H1 (cell line): ENCODE data around the gene FNDC10. TPM values are rescaled to one million over a fixed set of nuclear protein-coding genes. Genes with fewer than 3 reads are reported as not detected.

Source experiments
- CBX8 ChIP-seq: fragments of 300-800, 300-1000 bp; sonication (generic); IDR thresholded peaks from 2 replicates; pipeline ENCODE4 v1.7.1; 2016; ENCODE audit warnings: low read depth, low read length, borderline replicate concordance
- EGR1 ChIP-seq: IDR thresholded peaks from 2 replicates; pipeline ENCODE4 v1.6.1; 2011; ENCODE audit warnings: low read depth, low read length, borderline replicate concordance
- GTF2F1 ChIP-seq: IDR thresholded peaks from 2 replicates; pipeline ENCODE4 v1.6.1; 2012; ENCODE audit warnings: low read depth, low read length, improper control_type of control experiment, borderline replicate concordance
- HDAC6 ChIP-seq: IDR thresholded peaks from one replicate; pipeline ENCODE4 v1.7.1; 2012; ENCODE audit warnings: low read depth, mild to moderate bottlenecking, inconsistent platforms, low read length, moderate library complexity
- SP4 ChIP-seq: IDR thresholded peaks from 2 replicates; pipeline ENCODE4 v1.6.1; 2012; ENCODE audit warnings: low read length, inconsistent platforms
- polyA plus RNA-seq, 7 experiments: library from polyadenylated mRNA; depleted of rRNA in 3 of 7; stranded (reverse) in 5 of 7; unstranded in 2 of 7; fragments of >200 nt in 5 of 7; fragments of 200-250 nt in 2 of 7; gene quantifications; 1 replicate in 5 of 7; 2 replicates in 1 of 7; 4 replicates in 1 of 7; pipeline versions ENCODE4 v1.2.1 to v1.2.3, GENCODE V29; 2011 to 2013; ENCODE audit warnings: missing spikeins in 2 of 7, mixed read lengths in 2 of 7
- total RNA-seq: library from RNA; stranded (reverse); fragmentation: NEBNext Ultra II Directional; extraction: Animal tissue kit (Norgen Biotek cat#: 25700); gene quantifications from 2 replicates; pipeline ENCODE4 v1.2.1, GENCODE V29; 2021
- TF ChIP-seq, protein P1 (sequence below): fragments of 300-600 bp; sonication (generic); IDR thresholded peaks from 2 replicates; pipeline ENCODE4 v1.7.1; 2012; ENCODE audit warnings: low read length, moderate library complexity, mild to moderate bottlenecking, inconsistent platforms; ENCODE audit not compliant: insufficient replicate concordance
- TF ChIP-seq, protein P2 (sequence below), 3 experiments: IDR thresholded peaks; 1 replicate in 2 of 3; 2 replicates in 1 of 3; pipeline versions ENCODE4 v1.5.1 to v1.6.1; 2011; ENCODE audit warnings: low read length in 3 of 3, mild to moderate bottlenecking in 3 of 3, inconsistent platforms in 2 of 3, low read depth in 1 of 3, moderate library complexity in 1 of 3; ENCODE audit not compliant: insufficient read depth in 1 of 3; ENCODE audit errors: control extremely low read depth in 1 of 3
- TF ChIP-seq, protein P3 (sequence below): IDR thresholded peaks from 2 replicates; pipeline ENCODE4 v1.6.1; 2011; ENCODE audit warnings: low read length, improper control_type of control experiment

Gene FNDC10
- total and polyA plus RNA-seq, 2 of the 8 experiments (the other 6 are each of a cell fraction or from before 2014, with no cell fraction given) = 19.0 to 21.8 TPM

DNA sequence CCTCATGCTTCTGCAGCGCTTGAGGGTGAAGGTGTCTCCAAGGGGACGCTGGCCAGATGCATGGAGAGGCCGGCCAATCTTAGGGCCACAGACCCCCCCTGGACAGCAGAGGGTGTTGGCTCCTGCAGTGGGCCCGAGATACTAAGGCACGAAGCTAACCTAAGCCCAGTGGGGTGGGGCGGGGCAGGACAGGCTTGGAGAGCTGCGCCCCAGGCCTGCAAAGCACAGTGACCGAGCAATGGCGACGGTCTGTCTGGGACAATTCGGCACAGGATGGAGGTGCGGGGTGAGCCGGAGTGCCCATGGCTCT is 1.3 kb downstream of the FNDC10 start (continued):
- TF ChIP-seq, protein P1, sequence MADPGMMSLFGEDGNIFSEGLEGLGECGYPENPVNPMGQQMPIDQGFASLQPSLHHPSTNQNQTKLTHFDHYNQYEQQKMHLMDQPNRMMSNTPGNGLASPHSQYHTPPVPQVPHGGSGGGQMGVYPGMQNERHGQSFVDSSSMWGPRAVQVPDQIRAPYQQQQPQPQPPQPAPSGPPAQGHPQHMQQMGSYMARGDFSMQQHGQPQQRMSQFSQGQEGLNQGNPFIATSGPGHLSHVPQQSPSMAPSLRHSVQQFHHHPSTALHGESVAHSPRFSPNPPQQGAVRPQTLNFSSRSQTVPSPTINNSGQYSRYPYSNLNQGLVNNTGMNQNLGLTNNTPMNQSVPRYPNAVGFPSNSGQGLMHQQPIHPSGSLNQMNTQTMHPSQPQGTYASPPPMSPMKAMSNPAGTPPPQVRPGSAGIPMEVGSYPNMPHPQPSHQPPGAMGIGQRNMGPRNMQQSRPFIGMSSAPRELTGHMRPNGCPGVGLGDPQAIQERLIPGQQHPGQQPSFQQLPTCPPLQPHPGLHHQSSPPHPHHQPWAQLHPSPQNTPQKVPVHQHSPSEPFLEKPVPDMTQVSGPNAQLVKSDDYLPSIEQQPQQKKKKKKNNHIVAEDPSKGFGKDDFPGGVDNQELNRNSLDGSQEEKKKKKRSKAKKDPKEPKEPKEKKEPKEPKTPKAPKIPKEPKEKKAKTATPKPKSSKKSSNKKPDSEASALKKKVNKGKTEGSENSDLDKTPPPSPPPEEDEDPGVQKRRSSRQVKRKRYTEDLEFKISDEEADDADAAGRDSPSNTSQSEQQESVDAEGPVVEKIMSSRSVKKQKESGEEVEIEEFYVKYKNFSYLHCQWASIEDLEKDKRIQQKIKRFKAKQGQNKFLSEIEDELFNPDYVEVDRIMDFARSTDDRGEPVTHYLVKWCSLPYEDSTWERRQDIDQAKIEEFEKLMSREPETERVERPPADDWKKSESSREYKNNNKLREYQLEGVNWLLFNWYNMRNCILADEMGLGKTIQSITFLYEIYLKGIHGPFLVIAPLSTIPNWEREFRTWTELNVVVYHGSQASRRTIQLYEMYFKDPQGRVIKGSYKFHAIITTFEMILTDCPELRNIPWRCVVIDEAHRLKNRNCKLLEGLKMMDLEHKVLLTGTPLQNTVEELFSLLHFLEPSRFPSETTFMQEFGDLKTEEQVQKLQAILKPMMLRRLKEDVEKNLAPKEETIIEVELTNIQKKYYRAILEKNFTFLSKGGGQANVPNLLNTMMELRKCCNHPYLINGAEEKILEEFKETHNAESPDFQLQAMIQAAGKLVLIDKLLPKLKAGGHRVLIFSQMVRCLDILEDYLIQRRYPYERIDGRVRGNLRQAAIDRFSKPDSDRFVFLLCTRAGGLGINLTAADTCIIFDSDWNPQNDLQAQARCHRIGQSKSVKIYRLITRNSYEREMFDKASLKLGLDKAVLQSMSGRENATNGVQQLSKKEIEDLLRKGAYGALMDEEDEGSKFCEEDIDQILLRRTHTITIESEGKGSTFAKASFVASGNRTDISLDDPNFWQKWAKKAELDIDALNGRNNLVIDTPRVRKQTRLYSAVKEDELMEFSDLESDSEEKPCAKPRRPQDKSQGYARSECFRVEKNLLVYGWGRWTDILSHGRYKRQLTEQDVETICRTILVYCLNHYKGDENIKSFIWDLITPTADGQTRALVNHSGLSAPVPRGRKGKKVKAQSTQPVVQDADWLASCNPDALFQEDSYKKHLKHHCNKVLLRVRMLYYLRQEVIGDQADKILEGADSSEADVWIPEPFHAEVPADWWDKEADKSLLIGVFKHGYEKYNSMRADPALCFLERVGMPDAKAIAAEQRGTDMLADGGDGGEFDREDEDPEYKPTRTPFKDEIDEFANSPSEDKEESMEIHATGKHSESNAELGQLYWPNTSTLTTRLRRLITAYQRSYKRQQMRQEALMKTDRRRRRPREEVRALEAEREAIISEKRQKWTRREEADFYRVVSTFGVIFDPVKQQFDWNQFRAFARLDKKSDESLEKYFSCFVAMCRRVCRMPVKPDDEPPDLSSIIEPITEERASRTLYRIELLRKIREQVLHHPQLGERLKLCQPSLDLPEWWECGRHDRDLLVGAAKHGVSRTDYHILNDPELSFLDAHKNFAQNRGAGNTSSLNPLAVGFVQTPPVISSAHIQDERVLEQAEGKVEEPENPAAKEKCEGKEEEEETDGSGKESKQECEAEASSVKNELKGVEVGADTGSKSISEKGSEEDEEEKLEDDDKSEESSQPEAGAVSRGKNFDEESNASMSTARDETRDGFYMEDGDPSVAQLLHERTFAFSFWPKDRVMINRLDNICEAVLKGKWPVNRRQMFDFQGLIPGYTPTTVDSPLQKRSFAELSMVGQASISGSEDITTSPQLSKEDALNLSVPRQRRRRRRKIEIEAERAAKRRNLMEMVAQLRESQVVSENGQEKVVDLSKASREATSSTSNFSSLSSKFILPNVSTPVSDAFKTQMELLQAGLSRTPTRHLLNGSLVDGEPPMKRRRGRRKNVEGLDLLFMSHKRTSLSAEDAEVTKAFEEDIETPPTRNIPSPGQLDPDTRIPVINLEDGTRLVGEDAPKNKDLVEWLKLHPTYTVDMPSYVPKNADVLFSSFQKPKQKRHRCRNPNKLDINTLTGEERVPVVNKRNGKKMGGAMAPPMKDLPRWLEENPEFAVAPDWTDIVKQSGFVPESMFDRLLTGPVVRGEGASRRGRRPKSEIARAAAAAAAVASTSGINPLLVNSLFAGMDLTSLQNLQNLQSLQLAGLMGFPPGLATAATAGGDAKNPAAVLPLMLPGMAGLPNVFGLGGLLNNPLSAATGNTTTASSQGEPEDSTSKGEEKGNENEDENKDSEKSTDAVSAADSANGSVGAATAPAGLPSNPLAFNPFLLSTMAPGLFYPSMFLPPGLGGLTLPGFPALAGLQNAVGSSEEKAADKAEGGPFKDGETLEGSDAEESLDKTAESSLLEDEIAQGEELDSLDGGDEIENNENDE = no peak
- TF ChIP-seq HDAC6 = no peak
- TF ChIP-seq, protein P2, sequence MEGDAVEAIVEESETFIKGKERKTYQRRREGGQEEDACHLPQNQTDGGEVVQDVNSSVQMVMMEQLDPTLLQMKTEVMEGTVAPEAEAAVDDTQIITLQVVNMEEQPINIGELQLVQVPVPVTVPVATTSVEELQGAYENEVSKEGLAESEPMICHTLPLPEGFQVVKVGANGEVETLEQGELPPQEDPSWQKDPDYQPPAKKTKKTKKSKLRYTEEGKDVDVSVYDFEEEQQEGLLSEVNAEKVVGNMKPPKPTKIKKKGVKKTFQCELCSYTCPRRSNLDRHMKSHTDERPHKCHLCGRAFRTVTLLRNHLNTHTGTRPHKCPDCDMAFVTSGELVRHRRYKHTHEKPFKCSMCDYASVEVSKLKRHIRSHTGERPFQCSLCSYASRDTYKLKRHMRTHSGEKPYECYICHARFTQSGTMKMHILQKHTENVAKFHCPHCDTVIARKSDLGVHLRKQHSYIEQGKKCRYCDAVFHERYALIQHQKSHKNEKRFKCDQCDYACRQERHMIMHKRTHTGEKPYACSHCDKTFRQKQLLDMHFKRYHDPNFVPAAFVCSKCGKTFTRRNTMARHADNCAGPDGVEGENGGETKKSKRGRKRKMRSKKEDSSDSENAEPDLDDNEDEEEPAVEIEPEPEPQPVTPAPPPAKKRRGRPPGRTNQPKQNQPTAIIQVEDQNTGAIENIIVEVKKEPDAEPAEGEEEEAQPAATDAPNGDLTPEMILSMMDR (IDR thresholded peaks at IDR 0.05; ENCODE audit: control extremely low read depth in 1 of 3, insufficient read depth in 1 of 3, low read depth in 1 of 3, low read length in 3 of 3) = no peak
- no peak for TF ChIP-seq EGR1
- TF ChIP-seq GTF2F1 = no peak
- no peak for TF ChIP-seq CBX8
- TF ChIP-seq, protein P3, sequence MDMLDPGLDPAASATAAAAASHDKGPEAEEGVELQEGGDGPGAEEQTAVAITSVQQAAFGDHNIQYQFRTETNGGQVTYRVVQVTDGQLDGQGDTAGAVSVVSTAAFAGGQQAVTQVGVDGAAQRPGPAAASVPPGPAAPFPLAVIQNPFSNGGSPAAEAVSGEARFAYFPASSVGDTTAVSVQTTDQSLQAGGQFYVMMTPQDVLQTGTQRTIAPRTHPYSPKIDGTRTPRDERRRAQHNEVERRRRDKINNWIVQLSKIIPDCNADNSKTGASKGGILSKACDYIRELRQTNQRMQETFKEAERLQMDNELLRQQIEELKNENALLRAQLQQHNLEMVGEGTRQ = no peak
- no peak for TF ChIP-seq SP4
